Neural cell (in vitro differentiated cells): Measurements from ENCODE around the gene ZFYVE19. TPM values are rescaled to one million over a fixed set of nuclear protein-coding genes. Genes with fewer than 3 reads are reported as not detected.

Experiments
- H2AFZ ChIP-seq: fragments of 200-600, 300-800 bp; sonication (generic), shearing (Covaris generic); 2 replicates; pipeline ENCODE4 v1.6.0; 2014; ENCODE audit warnings: low read depth, mild to moderate bottlenecking, antibody characterized with exemption, low read length, moderate library complexity
- H3F3A ChIP-seq: fragments of 200-600 bp; shearing (Covaris generic); 2 replicates; pipeline ENCODE4 v1.6.1; 2016; ENCODE audit warnings: mild to moderate bottlenecking, moderate library complexity, mixed read lengths, antibody characterized with exemption, low read length; ENCODE audit not compliant: insufficient read depth, poor library complexity, severe bottlenecking
- H3K27ac ChIP-seq: fragments of 200-600, 300-800 bp; sonication (generic), shearing (Covaris generic); 2 replicates; pipeline ENCODE4 v1.5.1; 2014; ENCODE audit warnings: mild to moderate bottlenecking, low read length, moderate library complexity
- H3K27me3 ChIP-seq: fragments of 300-800, 200-600 bp; sonication (generic), shearing (Covaris generic); 2 replicates; pipeline ENCODE4 v1.6.0; 2014; ENCODE audit warnings: mild to moderate bottlenecking, low read depth, low read length, moderate library complexity; ENCODE audit not compliant: insufficient read depth
- H3K36me3 ChIP-seq: fragments of 300-800, 200-600 bp; sonication (generic), shearing (Covaris generic); 2 replicates; pipeline ENCODE4 v1.5.1; 2014; ENCODE audit warnings: mild to moderate bottlenecking, antibody characterized with exemption, low read length, moderate library complexity; ENCODE audit not compliant: insufficient read depth
- H3K4me2 ChIP-seq: fragments of 300-800, 200-600 bp; sonication (generic), shearing (Covaris generic); 2 replicates; pipeline ENCODE4 v1.6.0; 2014; ENCODE audit warnings: mild to moderate bottlenecking, low read length
- H3K4me3 ChIP-seq: fragments of 300-800, 200-600 bp; sonication (generic), shearing (Covaris generic); 2 replicates; pipeline ENCODE4 v1.5.1; 2014; ENCODE audit warnings: mild to moderate bottlenecking, low read length, moderate library complexity
- H3K79me2 ChIP-seq: fragments of 200-600 bp; shearing (Covaris generic); replicated peaks from 2 replicates; pipeline ENCODE4 v1.6.0; 2014; ENCODE audit warnings: mild to moderate bottlenecking, low read length, moderate library complexity; ENCODE audit not compliant: insufficient read depth
- H3K9ac ChIP-seq: fragments of 300-800, 200-600 bp; sonication (generic), shearing (Covaris generic); 2 replicates; pipeline ENCODE4 v1.6.1; 2016; ENCODE audit warnings: mild to moderate bottlenecking, low read length, mixed read lengths
- H3K9me2 ChIP-seq: fragments of 200-600 bp; shearing (Covaris generic); 2 replicates; pipeline ENCODE4 v1.6.1; 2016; ENCODE audit warnings: mild to moderate bottlenecking, low read length, mixed read lengths; ENCODE audit not compliant: insufficient read depth
- H3K9me3 ChIP-seq: fragments of 200-600, 300-800 bp; sonication (generic), shearing (Covaris generic); 2 replicates; pipeline ENCODE4 v1.6.1; 2016; ENCODE audit warnings: mild to moderate bottlenecking, mixed run types, low read length, moderate library complexity, mixed read lengths
- H4K20me1 ChIP-seq: fragments of 200-600 bp; shearing (Covaris generic); 2 replicates; pipeline ENCODE4 v1.6.1; 2016; ENCODE audit warnings: mild to moderate bottlenecking, mixed run types; ENCODE audit not compliant: insufficient read depth
- EP300 ChIP-seq: fragments of 450-650 bp; conservative IDR thresholded peaks from 2 replicates; pipeline ENCODE4 v1.6.1; 2014; ENCODE audit warnings: antibody characterized with exemption, mild to moderate bottlenecking, moderate library complexity; ENCODE audit not compliant: poor library complexity, severe bottlenecking
- EZH2 ChIP-seq: fragments of 200-600, 300-800 bp; shearing (Covaris generic), sonication (generic); IDR thresholded peaks from 2 replicates; pipeline ENCODE4 v1.6.1; 2014; ENCODE audit warnings: antibody characterized with exemption, low read length, borderline replicate concordance, mild to moderate bottlenecking; ENCODE audit not compliant: insufficient read depth, poor library complexity, severe bottlenecking
- MXI1 ChIP-seq: fragments of 450-650 bp; conservative IDR thresholded peaks from 2 replicates; pipeline ENCODE4 v1.6.1; 2014; ENCODE audit warnings: antibody characterized with exemption, mild to moderate bottlenecking; ENCODE audit not compliant: poor library complexity, severe bottlenecking
- POLR2AphosphoS5 ChIP-seq: IDR thresholded peaks from 2 replicates; pipeline ENCODE4 v1.6.1; 2012
- RAD21 ChIP-seq: fragments of 450-650 bp; conservative IDR thresholded peaks from 2 replicates; pipeline ENCODE4 v1.6.1; 2014; ENCODE audit warnings: antibody characterized with exemption, mild to moderate bottlenecking, moderate library complexity
- SMC3 ChIP-seq: fragments of 450-650 bp; conservative IDR thresholded peaks from 2 replicates; pipeline ENCODE4 v1.6.1; 2014; ENCODE audit warnings: antibody characterized with exemption, mild to moderate bottlenecking, moderate library complexity; ENCODE audit not compliant: poor library complexity
- TAF1 ChIP-seq: IDR thresholded peaks from 2 replicates; pipeline ENCODE4 v1.6.1; 2012; ENCODE audit warnings: low read depth
- polyA plus RNA-seq: library from polyadenylated mRNA; depleted of rRNA; stranded (reverse); fragments of >200 nt; gene quantifications from 2 replicates; pipeline ENCODE4 v1.2.3, GENCODE V29; 2014
- TF ChIP-seq, protein P1 (sequence below): IDR thresholded peaks from 2 replicates; pipeline ENCODE4 v1.6.1; 2012; ENCODE audit warnings: borderline replicate concordance
- TF ChIP-seq, protein P2 (sequence below): fragments of 450-650 bp; IDR thresholded peaks from 2 replicates; pipeline ENCODE4 v1.5.1; 2014; ENCODE audit warnings: antibody characterized with exemption, mild to moderate bottlenecking, moderate library complexity; ENCODE audit not compliant: poor library complexity, severe bottlenecking

ZFYVE19 gene
- polyA plus RNA-seq, 1 donor from 2014 or later: 48.2 TPM

DNA sequence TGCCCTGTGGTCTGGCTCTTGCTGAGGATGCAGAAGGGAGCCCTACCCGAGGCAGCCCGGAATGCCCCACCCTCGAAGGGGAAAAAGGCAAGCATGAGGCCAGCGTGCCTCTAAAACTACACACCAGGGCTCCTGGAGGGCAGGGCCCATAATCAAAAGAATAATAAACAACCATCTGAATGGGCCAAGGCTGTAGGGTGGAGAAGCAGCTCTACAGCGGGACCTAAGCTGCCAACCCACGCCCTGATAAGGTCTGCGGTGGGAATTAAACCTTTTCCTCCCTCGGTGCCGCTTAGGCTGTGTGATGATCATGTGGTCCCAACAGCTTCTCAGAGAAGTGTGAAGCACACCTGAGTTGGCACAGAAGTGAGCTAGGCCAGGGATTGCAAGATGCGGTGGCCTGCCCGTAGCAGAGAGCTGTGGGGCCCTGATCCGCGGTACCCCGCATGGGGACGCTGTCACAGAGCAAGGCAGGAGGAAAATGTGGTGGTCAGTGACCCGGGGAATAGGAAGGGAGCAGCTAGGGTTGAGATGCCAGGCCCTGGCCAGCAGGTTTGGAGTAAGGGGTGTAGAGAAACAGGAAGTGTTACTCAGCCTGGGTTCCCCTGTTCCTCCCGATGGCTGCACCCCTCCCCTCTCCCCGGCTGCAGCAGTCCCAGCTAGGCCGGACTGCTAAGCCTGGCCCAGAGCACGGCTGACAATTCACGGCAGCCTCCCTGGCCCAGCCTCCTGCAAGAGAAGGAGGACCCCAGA is 38.2 kb upstream of the ZFYVE19 start:
- Histone ChIP-seq H3K79me2 (no peaks in the 10 kb centered on the region), H3K27me3 (peaks cover 13% of the 10 kb centered on the region), H4K20me1 (no peaks in the 10 kb centered on the region), H2AFZ (no peak overlapping the region), H3K9me3 (no peaks in the 10 kb centered on the region), H3F3A (no peaks in the 10 kb centered on the region), H3K27ac (no peak overlapping the region), H3K36me3 (no peaks in the 10 kb centered on the region), H3K9me2 (no peaks in the 10 kb centered on the region), H3K4me3 (no peak overlapping the region), H3K9ac (no peak overlapping the region), H3K4me2 (no peak overlapping the region)
- TF ChIP-seq EZH2: no peak
- no peak for TF ChIP-seq POLR2AphosphoS5
- TF ChIP-seq, protein P1, sequence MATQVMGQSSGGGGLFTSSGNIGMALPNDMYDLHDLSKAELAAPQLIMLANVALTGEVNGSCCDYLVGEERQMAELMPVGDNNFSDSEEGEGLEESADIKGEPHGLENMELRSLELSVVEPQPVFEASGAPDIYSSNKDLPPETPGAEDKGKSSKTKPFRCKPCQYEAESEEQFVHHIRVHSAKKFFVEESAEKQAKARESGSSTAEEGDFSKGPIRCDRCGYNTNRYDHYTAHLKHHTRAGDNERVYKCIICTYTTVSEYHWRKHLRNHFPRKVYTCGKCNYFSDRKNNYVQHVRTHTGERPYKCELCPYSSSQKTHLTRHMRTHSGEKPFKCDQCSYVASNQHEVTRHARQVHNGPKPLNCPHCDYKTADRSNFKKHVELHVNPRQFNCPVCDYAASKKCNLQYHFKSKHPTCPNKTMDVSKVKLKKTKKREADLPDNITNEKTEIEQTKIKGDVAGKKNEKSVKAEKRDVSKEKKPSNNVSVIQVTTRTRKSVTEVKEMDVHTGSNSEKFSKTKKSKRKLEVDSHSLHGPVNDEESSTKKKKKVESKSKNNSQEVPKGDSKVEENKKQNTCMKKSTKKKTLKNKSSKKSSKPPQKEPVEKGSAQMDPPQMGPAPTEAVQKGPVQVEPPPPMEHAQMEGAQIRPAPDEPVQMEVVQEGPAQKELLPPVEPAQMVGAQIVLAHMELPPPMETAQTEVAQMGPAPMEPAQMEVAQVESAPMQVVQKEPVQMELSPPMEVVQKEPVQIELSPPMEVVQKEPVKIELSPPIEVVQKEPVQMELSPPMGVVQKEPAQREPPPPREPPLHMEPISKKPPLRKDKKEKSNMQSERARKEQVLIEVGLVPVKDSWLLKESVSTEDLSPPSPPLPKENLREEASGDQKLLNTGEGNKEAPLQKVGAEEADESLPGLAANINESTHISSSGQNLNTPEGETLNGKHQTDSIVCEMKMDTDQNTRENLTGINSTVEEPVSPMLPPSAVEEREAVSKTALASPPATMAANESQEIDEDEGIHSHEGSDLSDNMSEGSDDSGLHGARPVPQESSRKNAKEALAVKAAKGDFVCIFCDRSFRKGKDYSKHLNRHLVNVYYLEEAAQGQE: no peak

DNA sequence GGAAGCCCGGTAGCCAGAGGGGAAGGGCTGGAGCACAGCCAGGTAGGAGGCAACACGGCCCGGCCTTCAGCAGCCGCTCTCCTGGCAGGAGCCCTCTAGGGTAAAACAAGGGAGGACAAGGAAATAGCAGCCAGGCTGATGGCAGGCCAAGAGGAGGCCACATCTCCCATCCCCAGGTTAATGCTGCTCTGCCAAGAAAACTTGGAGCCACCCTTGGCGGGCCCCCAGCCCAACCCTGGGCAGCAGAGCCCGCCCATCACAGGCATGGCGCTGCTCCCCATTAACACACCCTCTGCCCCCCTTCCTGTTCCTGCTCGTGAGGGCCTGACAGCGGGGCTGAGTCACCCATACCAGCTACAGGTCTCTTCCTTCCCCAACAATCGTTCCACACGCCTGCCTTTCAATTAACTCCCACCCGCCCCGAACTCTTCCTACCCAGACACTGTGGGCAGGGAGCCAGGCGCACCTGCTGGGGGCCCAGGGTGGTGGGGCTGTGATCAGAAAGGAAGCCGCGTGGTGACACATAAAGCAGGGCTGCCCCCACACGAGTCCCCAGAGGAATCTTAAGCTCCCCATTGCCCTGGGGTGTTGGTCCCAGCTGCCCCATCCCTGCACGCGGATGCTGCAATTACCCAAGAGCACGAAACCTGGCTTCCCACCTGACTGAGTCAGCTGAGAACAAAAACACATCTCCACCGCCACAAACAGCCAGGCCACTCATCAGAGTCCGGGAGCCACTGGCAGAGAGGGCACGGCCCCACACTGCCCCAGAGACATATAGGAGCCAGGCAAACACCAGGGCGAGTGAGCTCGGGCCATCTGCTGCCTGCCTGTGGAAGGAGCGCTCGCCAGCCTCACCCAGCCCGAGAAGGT is 37.4 kb upstream of the ZFYVE19 start, which contains the start of gene C15orf62:
C15orf62 (plus strand) TSS at position 707 of the 873 bp plus-strand sequence. CDS start 516 bp downstream, outside the sequence.
- H3K27me3 ChIP-seq: peaks cover 5% of the 10 kb centered on the region
- H3K79me2 ChIP-seq: no peaks in the 10 kb centered on the region
- no peaks in the 10 kb centered on the region for H4K20me1 ChIP-seq
- no peak within 1 kb of the TSS for H3K4me3 ChIP-seq
- no peaks in the 10 kb centered on the region for H3K9me3 ChIP-seq
- H3K4me2 ChIP-seq: no peak within 1 kb of the TSS
- TF ChIP-seq SMC3 (no peak), MXI1 (no peak), RAD21 (no peak), EP300 (no peak), EZH2 (no peak), POLR2AphosphoS5 (no peak), TAF1 (no peak)
- TF ChIP-seq, protein P2, sequence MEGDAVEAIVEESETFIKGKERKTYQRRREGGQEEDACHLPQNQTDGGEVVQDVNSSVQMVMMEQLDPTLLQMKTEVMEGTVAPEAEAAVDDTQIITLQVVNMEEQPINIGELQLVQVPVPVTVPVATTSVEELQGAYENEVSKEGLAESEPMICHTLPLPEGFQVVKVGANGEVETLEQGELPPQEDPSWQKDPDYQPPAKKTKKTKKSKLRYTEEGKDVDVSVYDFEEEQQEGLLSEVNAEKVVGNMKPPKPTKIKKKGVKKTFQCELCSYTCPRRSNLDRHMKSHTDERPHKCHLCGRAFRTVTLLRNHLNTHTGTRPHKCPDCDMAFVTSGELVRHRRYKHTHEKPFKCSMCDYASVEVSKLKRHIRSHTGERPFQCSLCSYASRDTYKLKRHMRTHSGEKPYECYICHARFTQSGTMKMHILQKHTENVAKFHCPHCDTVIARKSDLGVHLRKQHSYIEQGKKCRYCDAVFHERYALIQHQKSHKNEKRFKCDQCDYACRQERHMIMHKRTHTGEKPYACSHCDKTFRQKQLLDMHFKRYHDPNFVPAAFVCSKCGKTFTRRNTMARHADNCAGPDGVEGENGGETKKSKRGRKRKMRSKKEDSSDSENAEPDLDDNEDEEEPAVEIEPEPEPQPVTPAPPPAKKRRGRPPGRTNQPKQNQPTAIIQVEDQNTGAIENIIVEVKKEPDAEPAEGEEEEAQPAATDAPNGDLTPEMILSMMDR: no peak
- TF ChIP-seq, protein P1: no peak
- H3K9me2 ChIP-seq: no peaks in the 10 kb centered on the region
- no peaks in the 10 kb centered on the region for H3K36me3 ChIP-seq
- no peaks in the 10 kb centered on the region for H3F3A ChIP-seq
- H3K27ac ChIP-seq: no peak within 1 kb of the TSS
- no peak within 1 kb of the TSS for H2AFZ ChIP-seq
- no peak within 1 kb of the TSS for H3K9ac ChIP-seq
